ENCODE data around the gene PPP2R5C. TPM values are rescaled to one million over a fixed set of nuclear protein-coding genes. Genes with fewer than 3 reads are reported as not detected.

Gene PPP2R5C
- total and polyA plus RNA-seq, 2 of the 4 experiments (the other 2 are of a cell fraction) = 65.9 to 78.7 TPM

GRCh38 chr14:101958418-101959180 lies 197.1 kb downstream of the PPP2R5C start:
- ATAC-seq (ENCODE audit: low read depth) (no peak), DNase-seq (no peak)
- Histone ChIP-seq H3K27ac (ENCODE audit: insufficient read depth, low read length) (no peak overlapping the region), H2AK5ac (ENCODE audit: low read depth, low read length) (no peak overlapping the region), H2AFZ (replicated peaks; ENCODE audit: low read length, poor library complexity) (no peak overlapping the region), H2AK9ac (replicated peaks; ENCODE audit: low read depth, low read length, poor library complexity) (no peak overlapping the region), H3K4me2 (ENCODE audit: low read depth, low read length) (no peak overlapping the region), H4K91ac (ENCODE audit: insufficient read depth, low read depth, low read length) (no peak overlapping the region), H4K20me1 (ENCODE audit: insufficient read depth, low read length) (peaks cover 3% of the 10 kb centered on the region; the same call in 1 of the 2 replicates), H3K9ac (ENCODE audit: low read depth, low read length) (no peak overlapping the region), H3K4ac (ENCODE audit: low read depth, low read length) (no peak overlapping the region), H3K9me3 (ENCODE audit: control insufficient read depth, insufficient read depth, low read length) (no peaks in the 10 kb centered on the region), H3K14ac (replicated peaks; ENCODE audit: low read depth, low read length) (no peak overlapping the region), H4K5ac (ENCODE audit: low read depth, low read length) (no peak overlapping the region), H3K4me3 (ENCODE audit: insufficient read depth, low read depth, low read length) (no peak overlapping the region), H3K4me1 (ENCODE audit: control insufficient read depth, insufficient read depth, low read length) (peaks cover 11% of the 10 kb centered on the region), H3K36me3 (ENCODE audit: control insufficient read depth, insufficient read depth, low read length) (no peaks in the 10 kb centered on the region), H3K9me1 (ENCODE audit: insufficient read depth, low read length) (peaks cover 11% of the 10 kb centered on the region), H3K27me3 (ENCODE audit: control insufficient read depth, insufficient read depth, low read length) (no peaks in the 10 kb centered on the region; the same call in 1 of the 2 replicates), H3K23ac (ENCODE audit: low read depth, low read length) (no peak overlapping the region), H3K79me1 (ENCODE audit: low read depth in 1 of 2, low read length in 2 of 2) (peaks cover 0 to 23% of the 10 kb centered on the region in 2 experiments; a peak in 3 of 4 replicates), H3K18ac (ENCODE audit: low read depth, low read length) (no peak overlapping the region), H3K56ac (ENCODE audit: extremely low read depth, insufficient read depth, low read length) (no peak overlapping the region), H4K8ac (ENCODE audit: low read depth in 2 of 2, low read length in 2 of 2) (no peak overlapping the region), H2BK120ac (ENCODE audit: low read depth, low read length) (no peak overlapping the region), H2BK15ac (ENCODE audit: low read depth, low read length) (no peak overlapping the region), H2BK20ac (ENCODE audit: low read depth, low read length) (no peak overlapping the region), H2BK5ac (ENCODE audit: low read depth, low read length, poor library complexity, severe bottlenecking) (no peak overlapping the region)
- intact Hi-C loops (cut with micrococcal nuclease) = no loop called here
- no peak for TF ChIP-seq SMC3 (IDR thresholded peaks at IDR 0.05; ENCODE audit: low read depth, low read length)
- TF ChIP-seq RFX5 (IDR thresholded peaks at IDR 0.05; ENCODE audit: low read depth, low read length) = no peak
- TF ChIP-seq RAD21 (IDR thresholded peaks at IDR 0.05; ENCODE audit: low read length) = no peak
- 83% methylated on average over 1 of the region's 11 CpGs; no CpG with 5 or more reads in 1 of the 2 experiments for WGBS, 2 experiments (ENCODE audit: extremely low coverage in 2 of 2, insufficient read length in 1 of 2)
- no TSS peak for BruUV-seq (replicated peaks)
- CTCF ChIA-PET = interaction anchor here (0.7 to 1.3 kb wide), 2 partner anchors 13 to 91 kb away, joined by 3 read pairs; no protein-coding TSS in a partner anchor
- POLR2A ChIA-PET (ENCODE audit: unreplicated experiment) = no interaction called here
- dilution Hi-C loops (cut with HindIII; ENCODE audit: low sequenced_read_pairs, unreplicated experiment) = no loop called here
- in situ Hi-C loops (cut with MboI; ENCODE audit: low sequenced_read_pairs) = loop anchor here (25.0 kb wide), 1 partner anchor 354 kb away; the partner anchor contains the start of genes MOK and ZNF839
